SK-N-SH (cell line): Measurements from ENCODE around the gene ZSCAN10. TPM values are rescaled to one million over a fixed set of nuclear protein-coding genes. Genes with fewer than 3 reads are reported as not detected.
A peak's percentile ranks its signal among the peaks of the same experiment; 100 is the strongest.

Experiments
- CTCF ChIA-PET: fragments of 300-600, 350-600 bp; formaldehyde crosslinking; extraction: SDS; loops from one replicate; lab custom pipeline; 2021; lab: Yijun Ruan, JAX
- POLR2A ChIA-PET: fragments of 350-600 bp; sonication (Branson Sonifier 250); formaldehyde crosslinking; extraction: SDS; loops from one replicate; lab custom pipeline; 2020; ENCODE audit warnings: antibody characterized with exemption, inconsistent platforms; lab: Yijun Ruan, JAX
- DNase-seq: peaks from one replicate; pipeline ENCODE4 v3.0.0; 2012
- H2AFZ ChIP-seq: fragments of 200-600 bp; sonication (generic); 2 replicates; pipeline ENCODE4 v1.8.1; 2016; ENCODE audit warnings: antibody characterized with exemption, mild to moderate bottlenecking, low read depth
- H3F3A ChIP-seq: fragments of 200-600 bp; sonication (generic); replicated peaks from 2 replicates; pipeline ENCODE3; 2016; ENCODE audit warnings: antibody characterized with exemption, mild to moderate bottlenecking; ENCODE audit not compliant: insufficient read depth
- H3K27ac ChIP-seq, 2 experiments: fragments of 200-500 bp in 1 of 2; fragments of 200-600 bp in 1 of 2; sonication (Bioruptor generic) in 1 of 2; sonication (generic), shearing (Covaris generic) in 1 of 2; 2 replicates each; pipeline versions ENCODE4 v1.5.1 to v1.6.1; 2014 to 2016; ENCODE audit warnings: low read depth in 2 of 2, inconsistent platforms in 1 of 2, low read length in 1 of 2, mild to moderate bottlenecking in 1 of 2, mixed read lengths in 1 of 2
- H3K27me3 ChIP-seq: fragments of 200-600 bp; sonication (generic), shearing (Covaris generic); 2 replicates; pipeline ENCODE4 v1.6.1; 2016; ENCODE audit warnings: mixed run types; ENCODE audit not compliant: insufficient read depth
- H3K36me3 ChIP-seq, 2 experiments: fragments of 200-500 bp in 1 of 2; fragments of 200-600 bp in 1 of 2; sonication (Bioruptor generic) in 1 of 2; sonication (generic) in 1 of 2; replicated peaks in 1 of 2; 2 replicates each; pipeline versions ENCODE3 to v1.5.1; 2014 to 2016; ENCODE audit warnings: low read length in 1 of 2, mild to moderate bottlenecking in 1 of 2; ENCODE audit not compliant: insufficient read depth in 2 of 2, control insufficient read depth in 1 of 2
- H3K4me1 ChIP-seq, 2 experiments: fragments of 200-500 bp in 1 of 2; fragments of 200-600 bp in 1 of 2; sonication (Bioruptor generic) in 1 of 2; sonication (generic), shearing (Covaris generic) in 1 of 2; 2 replicates each; pipeline versions ENCODE4 v1.5.1 to v1.6.1; 2014 to 2016; ENCODE audit warnings: low read depth in 1 of 2, low read length in 1 of 2, mixed run types in 1 of 2; ENCODE audit not compliant: insufficient read depth in 2 of 2, control insufficient read depth in 1 of 2
- H3K4me2 ChIP-seq: fragments of 200-600 bp; sonication (generic), shearing (Covaris generic); 2 replicates; pipeline ENCODE4 v1.6.1; 2017; ENCODE audit warnings: mixed run types
- H3K4me3 ChIP-seq, 2 experiments: fragments of 200-500 bp in 1 of 2; fragments of 200-600 bp in 1 of 2; sonication (Bioruptor generic) in 1 of 2; sonication (generic), shearing (Covaris generic) in 1 of 2; 2 replicates each; pipeline versions ENCODE4 v1.5.1 to v1.8.1; 2014 to 2016; ENCODE audit warnings: low read depth in 2 of 2, inconsistent platforms in 1 of 2, low read length in 1 of 2, mild to moderate bottlenecking in 1 of 2, mixed read lengths in 1 of 2, moderate library complexity in 1 of 2
- H3K79me2 ChIP-seq: fragments of 200-600 bp; sonication (generic); 2 replicates; pipeline ENCODE4 v1.8.1; 2017; ENCODE audit warnings: mild to moderate bottlenecking; ENCODE audit not compliant: insufficient read depth
- H3K9ac ChIP-seq: fragments of 200-600 bp; sonication (generic); 2 replicates; pipeline ENCODE4 v1.6.1; 2017; ENCODE audit warnings: mixed run types
- H3K9me2 ChIP-seq: fragments of 200-600 bp; sonication (generic); 2 replicates; pipeline ENCODE4 v1.6.1; 2017; ENCODE audit warnings: mixed run types
- H3K9me3 ChIP-seq: fragments of 200-600 bp; sonication (generic); 2 replicates; pipeline ENCODE4 v1.6.1; 2017; ENCODE audit warnings: mixed run types, mild to moderate bottlenecking, moderate library complexity
- H4K20me1 ChIP-seq: fragments of 200-600 bp; sonication (generic); 2 replicates; pipeline ENCODE4 v1.6.1; 2017; ENCODE audit warnings: mild to moderate bottlenecking, mixed run types; ENCODE audit not compliant: insufficient read depth
- ELF1 ChIP-seq: IDR thresholded peaks from 2 replicates; pipeline ENCODE4 v1.4.0; 2012
- FOSL2 ChIP-seq: IDR thresholded peaks from 2 replicates; pipeline ENCODE4 v1.4.0; 2012; ENCODE audit warnings: low read depth, mild to moderate bottlenecking, moderate library complexity, borderline replicate concordance
- FOXM1 ChIP-seq: IDR thresholded peaks from 2 replicates; pipeline ENCODE4 v1.4.0; 2012; ENCODE audit warnings: low read depth, mild to moderate bottlenecking
- GATA2 ChIP-seq: sonication (generic); formaldehyde crosslinking; IDR thresholded peaks from 2 replicates; pipeline ENCODE4 v1.5.0; 2020; ENCODE audit warnings: mild to moderate bottlenecking, missing genetic modification reagents
- IRF3 ChIP-seq: fragments of 150-350 bp; IDR thresholded peaks from 2 replicates; pipeline ENCODE4 v1.6.1; 2016; ENCODE audit warnings: mild to moderate bottlenecking, low read depth, low read length
- JUND ChIP-seq: IDR thresholded peaks from 2 replicates; pipeline ENCODE4 v1.4.0; 2012
- MAX ChIP-seq: IDR thresholded peaks from 2 replicates; pipeline ENCODE4 v1.4.0; 2012; ENCODE audit warnings: low read depth
- POLR2AphosphoS5 ChIP-seq: IDR thresholded peaks from 2 replicates; pipeline ENCODE4 v1.6.1; 2012; ENCODE audit warnings: low read depth, low read length
- RAD21 ChIP-seq: IDR thresholded peaks from 2 replicates; pipeline ENCODE4 v1.6.1; 2012; ENCODE audit warnings: mild to moderate bottlenecking, low read length
- RCOR1 ChIP-seq: fragments of 150-350 bp; IDR thresholded peaks from 2 replicates; pipeline ENCODE4 v1.6.1; 2017; ENCODE audit warnings: antibody characterized with exemption, low read length
- RFX5 ChIP-seq: IDR thresholded peaks from 2 replicates; pipeline ENCODE4 v1.6.1; 2012; ENCODE audit warnings: mild to moderate bottlenecking, improper control_type of control experiment, low read length
- RXRA ChIP-seq: IDR thresholded peaks from 2 replicates; pipeline ENCODE4 v1.4.0; 2012; ENCODE audit warnings: low read depth, mild to moderate bottlenecking, borderline replicate concordance
- SIN3A ChIP-seq: IDR thresholded peaks from 2 replicates; pipeline ENCODE4 v1.6.1; 2012; ENCODE audit warnings: low read depth, mild to moderate bottlenecking, low read length, moderate library complexity, borderline replicate concordance
- TAF1 ChIP-seq: IDR thresholded peaks from 2 replicates; pipeline ENCODE4 v1.6.1; 2012; ENCODE audit warnings: low read depth, mild to moderate bottlenecking, low read length, moderate library complexity, borderline replicate concordance
- TCF12 ChIP-seq: IDR thresholded peaks from 2 replicates; pipeline ENCODE4 v1.4.0; 2012
- USF1 ChIP-seq: IDR thresholded peaks from 2 replicates; pipeline ENCODE4 v1.4.0; 2012; ENCODE audit warnings: low read depth, borderline replicate concordance
- ZBTB33 ChIP-seq: IDR thresholded peaks from 2 replicates; pipeline ENCODE4 v1.4.0; 2012; ENCODE audit warnings: low read depth, borderline replicate concordance
- WGBS: methylation state at CpG from one replicate; pipeline ENCODE4 v1.1.6; 2017; ENCODE audit warnings: low lambda C conversion rate; 5-methylcytosine and 5-hydroxymethylcytosine counted together
- polyA plus RNA-seq, 3 experiments: library from polyadenylated mRNA; depleted of rRNA; stranded (reverse); fragments of >200 nt; gene quantifications; 2 replicates each; pipeline ENCODE4 v1.2.3, GENCODE V29; 2012

Gene ZSCAN10
- polyA plus RNA-seq, 1 of the 3 experiments (the other 2 are of a cell fraction): 0.05 TPM

- no peaks in the 10 kb centered on the region for H3K27me3 ChIP-seq
- H3K4me3 ChIP-seq: no peak overlapping the region
- DNase-seq: peak; percentile 6
- TF ChIP-seq RCOR1 (no peak), RFX5 (no peak), POLR2AphosphoS5 (no peak), SIN3A (no peak), IRF3 (no peak), TCF12 (no peak), TAF1 (no peak), FOXM1 (no peak), USF1 (no peak), MAX (no peak), ZBTB33 (no peak), GATA2 (CRISPR knock-in tag) (no peak), JUND (no peak), RXRA (no peak), RAD21 (no peak), FOSL2 (no peak), ELF1 (no peak)
- no peaks in the 10 kb centered on the region for H3K79me2 ChIP-seq
- H3K9me2 ChIP-seq: no peaks in the 10 kb centered on the region
- H3K27ac ChIP-seq: no peak overlapping the region
- H3K9ac ChIP-seq: no peak overlapping the region
- 97% methylated on average over 10 of the region's 11 CpGs for WGBS
- H3F3A ChIP-seq: no peaks in the 10 kb centered on the region
- no peak overlapping the region for H2AFZ ChIP-seq
- ChIA-PET CTCF (interaction anchor here (3.3 kb wide), 1 partner anchor 13 kb away, joined by 10 read pairs; no protein-coding TSS in a partner anchor), POLR2A (interaction anchor here (1.2 kb wide), 1 partner anchor 8 kb away, joined by 4 read pairs; the partner anchor contains the start of gene ZNF213)
- no peaks in the 10 kb centered on the region for H3K9me3 ChIP-seq
- no peaks in the 10 kb centered on the region for H4K20me1 ChIP-seq
- no peak overlapping the region for H3K4me2 ChIP-seq
- H3K36me3 ChIP-seq: peaks cover 0 to 31% of the 10 kb centered on the region in 2 experiments
- peaks cover 0 to 7% of the 10 kb centered on the region in 2 experiments; a peak in 1 of 4 replicates for H3K4me1 ChIP-seq
Observed at GRCh38 chr16:3143189-3143588, 44.1 kb upstream of the ZSCAN10 start.
